Right lobe of liver (tissue), 4 donors: Measurements from ENCODE around the gene GAD2.

Experiments used
- POLR2A ChIP-seq: fragments of 450-650 bp; IDR thresholded peaks from one replicate; pipeline ENCODE4 v1.6.1; 2017; ENCODE audit warnings: antibody characterized with exemption, mild to moderate bottlenecking
- TF ChIP-seq, protein P1 (sequence below), 4 donors: fragments of 200-600 bp in 3 of 4; fragments of 450-650 bp in 1 of 4; IDR thresholded peaks; one replicate each; pipeline versions ENCODE4 v1.5.1 to v1.8.0; 2016 to 2022; ENCODE audit warnings: antibody characterized with exemption in 4 of 4, mild to moderate bottlenecking in 2 of 4
- donor health status: DM: no; HTN: no; CAD: no.
- donor health status: DM: no; HTN: no; CAD: no.
- donor health status: DM: no; HTN: yes; CAD: no.

DNA sequence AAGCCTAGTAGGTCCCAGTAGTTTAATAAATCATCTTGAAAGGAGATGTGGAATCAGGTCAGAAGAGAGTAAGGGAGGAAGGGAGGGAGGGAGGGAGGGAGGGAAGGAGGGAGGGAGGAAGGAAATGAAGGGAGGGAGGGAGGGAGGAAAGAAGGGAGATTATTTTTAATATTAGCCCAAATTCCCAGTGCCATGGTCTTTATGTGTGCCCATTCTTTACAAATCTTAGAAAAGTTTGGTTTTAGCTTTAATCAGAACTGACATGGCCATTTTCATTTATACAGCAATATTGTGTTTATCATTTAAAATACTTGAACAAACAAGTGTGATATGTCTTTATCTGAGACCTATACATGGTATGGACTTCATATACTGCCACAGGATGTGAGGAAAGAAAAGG is 86.8 kb downstream of the GAD2 start:
- TF ChIP-seq POLR2A: no peak
- TF ChIP-seq, protein P1, sequence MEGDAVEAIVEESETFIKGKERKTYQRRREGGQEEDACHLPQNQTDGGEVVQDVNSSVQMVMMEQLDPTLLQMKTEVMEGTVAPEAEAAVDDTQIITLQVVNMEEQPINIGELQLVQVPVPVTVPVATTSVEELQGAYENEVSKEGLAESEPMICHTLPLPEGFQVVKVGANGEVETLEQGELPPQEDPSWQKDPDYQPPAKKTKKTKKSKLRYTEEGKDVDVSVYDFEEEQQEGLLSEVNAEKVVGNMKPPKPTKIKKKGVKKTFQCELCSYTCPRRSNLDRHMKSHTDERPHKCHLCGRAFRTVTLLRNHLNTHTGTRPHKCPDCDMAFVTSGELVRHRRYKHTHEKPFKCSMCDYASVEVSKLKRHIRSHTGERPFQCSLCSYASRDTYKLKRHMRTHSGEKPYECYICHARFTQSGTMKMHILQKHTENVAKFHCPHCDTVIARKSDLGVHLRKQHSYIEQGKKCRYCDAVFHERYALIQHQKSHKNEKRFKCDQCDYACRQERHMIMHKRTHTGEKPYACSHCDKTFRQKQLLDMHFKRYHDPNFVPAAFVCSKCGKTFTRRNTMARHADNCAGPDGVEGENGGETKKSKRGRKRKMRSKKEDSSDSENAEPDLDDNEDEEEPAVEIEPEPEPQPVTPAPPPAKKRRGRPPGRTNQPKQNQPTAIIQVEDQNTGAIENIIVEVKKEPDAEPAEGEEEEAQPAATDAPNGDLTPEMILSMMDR (IDR thresholded peaks at IDR 0.05): no peak
